PFSK-1 (cell line): ENCODE results near the gene ZDHHC24.

Experiments used
- FOXP2 ChIP-seq: optimal IDR thresholded peaks from 2 replicates; pipeline ENCODE3; 2011; ENCODE audit warnings: borderline replicate concordance, control low read depth, inconsistent platforms; ENCODE audit not compliant: insufficient read depth; ENCODE audit errors: extremely low read length, extremely low read depth
- POLR2AphosphoS5 ChIP-seq: IDR thresholded peaks from 2 replicates; pipeline ENCODE4 v1.6.1; 2012; ENCODE audit warnings: low read depth, mild to moderate bottlenecking, control low read depth, low read length, moderate library complexity
- REST ChIP-seq, 2 experiments: IDR thresholded peaks; 2 replicates each; pipeline versions ENCODE4 v1.6.1 to v1.8.0; 2011 to 2012; ENCODE audit warnings: low read depth in 2 of 2, low read length in 2 of 2, control low read depth in 1 of 2, inconsistent platforms in 1 of 2, mild to moderate bottlenecking in 1 of 2, moderate library complexity in 1 of 2; ENCODE audit not compliant: insufficient read depth in 1 of 2
- SIN3A ChIP-seq: IDR thresholded peaks from 2 replicates; pipeline ENCODE4 v1.6.1; 2012; ENCODE audit warnings: mild to moderate bottlenecking, low read length, moderate library complexity, borderline replicate concordance; ENCODE audit not compliant: insufficient read depth
- TAF1 ChIP-seq: IDR thresholded peaks from 2 replicates; pipeline ENCODE4 v1.6.1; 2012; ENCODE audit warnings: low read length, control low read depth, borderline replicate concordance; ENCODE audit not compliant: insufficient read depth

DNA sequence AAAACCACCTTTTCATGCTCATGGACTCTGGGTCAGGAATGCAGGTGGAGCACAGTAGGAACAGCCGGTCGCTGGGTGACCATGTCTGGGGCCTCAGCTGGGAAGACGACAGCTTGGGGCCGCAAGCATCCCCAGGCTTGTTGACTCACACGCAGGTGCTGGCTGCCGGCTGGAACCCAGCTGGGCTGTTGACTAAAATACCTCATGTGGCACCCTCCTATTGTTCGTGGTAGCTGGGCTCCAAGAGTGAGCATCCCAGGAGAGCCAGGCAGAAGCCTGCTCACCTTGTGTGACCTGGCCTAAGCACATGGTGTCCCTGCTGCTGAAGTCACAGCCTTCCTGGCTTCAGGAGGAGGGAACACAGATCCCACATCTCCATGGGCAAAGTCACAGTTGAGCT, 56.2 kb downstream of the ZDHHC24 start:
- TF ChIP-seq POLR2AphosphoS5 (no peak), REST (IDR thresholded peaks at IDR 0.05; ENCODE audit: insufficient read depth in 1 of 2, low read depth in 2 of 2, low read length in 2 of 2) (no peak), SIN3A (no peak), TAF1 (no peak), FOXP2 (no peak)
